ENCODE measurements around the gene LIF. TPM values are rescaled to one million over a fixed set of nuclear protein-coding genes. Genes with fewer than 3 reads are reported as not detected.

LIF gene
- total RNA-seq, 1 donor from 2014 or later, result 3.8 TPM

DNA sequence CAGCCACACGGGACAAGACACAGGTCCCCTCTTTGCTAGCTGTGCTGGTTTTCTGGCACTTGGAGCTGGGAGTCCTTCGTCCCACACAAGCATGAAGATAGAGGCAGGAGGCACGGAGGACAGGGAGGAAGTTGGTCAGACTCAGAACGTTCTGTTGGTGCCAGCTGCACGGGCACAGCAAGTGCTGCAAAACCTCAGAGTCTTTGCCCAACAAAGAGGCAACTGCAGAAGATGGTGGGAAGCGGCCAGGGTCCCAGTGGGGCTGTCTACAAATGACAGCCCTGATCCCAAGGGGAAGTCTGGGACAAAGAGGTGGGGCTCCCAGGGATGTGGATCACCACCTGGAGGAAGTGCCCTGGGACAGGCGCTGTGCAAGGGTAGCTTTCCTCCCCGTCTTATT, 29.5 kb upstream of the LIF start:
- Mint-ChIP-seq H3K27me3 (peaks cover 4% of the 10 kb centered on the region), H3K9me3 (no peaks in the 10 kb centered on the region), H3K36me3 (no peaks in the 10 kb centered on the region), H3K4me3 (no peak overlapping the region), H3K27ac (no peak overlapping the region), H3K4me1 (ENCODE audit: unreplicated experiment) (peaks cover 8% of the 10 kb centered on the region)
- no peak for DNase-seq (ENCODE audit: extremely low spot score, unreplicated experiment)
- TF ChIP-seq, protein P1, sequence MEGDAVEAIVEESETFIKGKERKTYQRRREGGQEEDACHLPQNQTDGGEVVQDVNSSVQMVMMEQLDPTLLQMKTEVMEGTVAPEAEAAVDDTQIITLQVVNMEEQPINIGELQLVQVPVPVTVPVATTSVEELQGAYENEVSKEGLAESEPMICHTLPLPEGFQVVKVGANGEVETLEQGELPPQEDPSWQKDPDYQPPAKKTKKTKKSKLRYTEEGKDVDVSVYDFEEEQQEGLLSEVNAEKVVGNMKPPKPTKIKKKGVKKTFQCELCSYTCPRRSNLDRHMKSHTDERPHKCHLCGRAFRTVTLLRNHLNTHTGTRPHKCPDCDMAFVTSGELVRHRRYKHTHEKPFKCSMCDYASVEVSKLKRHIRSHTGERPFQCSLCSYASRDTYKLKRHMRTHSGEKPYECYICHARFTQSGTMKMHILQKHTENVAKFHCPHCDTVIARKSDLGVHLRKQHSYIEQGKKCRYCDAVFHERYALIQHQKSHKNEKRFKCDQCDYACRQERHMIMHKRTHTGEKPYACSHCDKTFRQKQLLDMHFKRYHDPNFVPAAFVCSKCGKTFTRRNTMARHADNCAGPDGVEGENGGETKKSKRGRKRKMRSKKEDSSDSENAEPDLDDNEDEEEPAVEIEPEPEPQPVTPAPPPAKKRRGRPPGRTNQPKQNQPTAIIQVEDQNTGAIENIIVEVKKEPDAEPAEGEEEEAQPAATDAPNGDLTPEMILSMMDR (conservative IDR thresholded peaks at IDR 0.05), result no peak

DNA sequence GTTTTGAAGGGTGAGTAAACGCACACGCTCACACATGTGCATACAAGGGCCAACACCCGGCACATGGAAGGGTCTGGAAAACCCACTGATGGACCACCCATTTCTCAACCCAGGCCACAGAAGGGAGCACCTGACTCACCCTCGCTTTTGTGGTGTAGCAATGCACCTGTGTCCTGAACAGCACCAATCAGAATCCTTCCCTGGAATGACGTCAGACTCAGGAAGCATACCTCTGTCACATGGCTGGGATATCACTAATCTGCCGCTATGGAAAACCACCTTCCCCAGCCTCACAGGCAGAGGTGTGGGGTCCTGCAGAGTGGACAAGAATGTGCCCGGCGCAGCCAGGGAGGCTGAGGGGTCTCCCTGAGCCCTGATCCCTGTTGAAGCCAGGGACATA, 29.1 kb upstream of the LIF start:
- no peaks in the 10 kb centered on the region for H3K9me3 Mint-ChIP-seq
- no peak overlapping the region for H3K27ac Mint-ChIP-seq
- TF ChIP-seq, protein P1 (conservative IDR thresholded peaks at IDR 0.05), result no peak

DNA sequence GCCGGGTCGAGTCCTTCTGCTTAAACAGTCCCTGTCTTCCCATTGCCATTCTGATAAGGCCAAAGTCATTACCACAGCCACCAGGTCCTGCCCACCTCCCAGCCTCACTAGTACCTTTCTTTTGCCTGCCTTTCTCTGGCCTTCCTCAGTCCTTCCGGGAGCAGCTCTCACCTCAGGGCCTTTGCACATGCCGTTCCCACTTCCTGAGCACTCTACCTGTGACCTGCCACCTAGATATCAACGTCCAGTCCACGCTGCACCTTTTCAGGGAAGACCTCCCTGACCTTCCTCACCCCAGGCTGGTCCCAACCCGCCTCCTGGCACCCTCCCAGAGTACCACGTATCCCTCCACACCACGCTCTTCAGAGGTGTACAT, 27.9 kb upstream of the LIF start:
- TF ChIP-seq, protein P1 (conservative IDR thresholded peaks at IDR 0.05), result no peak
- Mint-ChIP-seq H3K27me3 (peaks cover 4% of the 10 kb centered on the region), H3K4me3 (no peak overlapping the region), H3K36me3 (no peaks in the 10 kb centered on the region), H3K4me1 (ENCODE audit: unreplicated experiment) (peaks cover 8% of the 10 kb centered on the region), H3K9me3 (no peaks in the 10 kb centered on the region), H3K27ac (no peak overlapping the region)
- DNase-seq (ENCODE audit: extremely low spot score, unreplicated experiment), result no peak

More for the DNA sequence above, 29.1 kb upstream of the LIF start:
- no peak for DNase-seq (ENCODE audit: extremely low spot score, unreplicated experiment)
- peaks cover 4% of the 10 kb centered on the region for H3K27me3 Mint-ChIP-seq
- H3K4me3 Mint-ChIP-seq, result no peak overlapping the region
- H3K36me3 Mint-ChIP-seq, result no peaks in the 10 kb centered on the region
- H3K4me1 Mint-ChIP-seq (ENCODE audit: unreplicated experiment), result peaks cover 8% of the 10 kb centered on the region

DNA sequence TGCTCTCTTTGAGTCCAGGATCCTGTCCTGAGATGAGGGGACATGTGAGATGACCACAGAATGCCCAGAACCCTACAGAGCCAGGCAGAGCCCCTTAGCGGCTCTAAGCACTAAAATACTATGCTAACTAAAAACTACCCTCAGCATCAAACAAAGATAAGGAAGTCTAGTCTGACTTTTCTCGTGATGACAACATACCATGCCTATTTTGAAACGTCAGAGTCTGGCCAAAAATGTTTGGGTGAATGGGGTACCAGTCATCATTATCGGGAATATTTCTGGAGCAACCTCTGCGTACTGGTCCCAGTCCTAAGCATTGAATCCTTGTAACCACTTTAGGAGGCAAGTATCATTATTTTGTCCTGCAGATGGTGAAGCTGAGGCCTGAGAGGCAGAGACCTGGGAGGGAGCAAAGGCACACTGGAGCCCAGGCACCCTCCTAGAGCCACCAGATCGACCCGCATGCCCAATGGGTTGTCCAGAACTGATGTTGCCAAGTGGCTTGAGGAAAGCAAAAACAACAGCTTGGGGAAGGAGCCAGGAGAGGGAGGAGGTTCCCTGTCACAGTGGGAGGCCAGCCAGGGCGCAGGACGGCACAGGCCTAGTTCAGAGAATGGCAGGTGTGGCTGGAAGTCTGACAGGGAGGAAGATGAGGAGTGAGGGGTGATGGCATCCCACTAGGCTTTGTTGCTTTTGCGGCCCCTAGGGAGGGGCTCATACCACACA, 27.3 kb upstream of the LIF start:
- Mint-ChIP-seq H3K4me1 (ENCODE audit: unreplicated experiment) (peaks cover 8% of the 10 kb centered on the region), H3K27me3 (peaks cover 4% of the 10 kb centered on the region), H3K4me3 (no peak overlapping the region), H3K9me3 (no peaks in the 10 kb centered on the region), H3K27ac (no peak overlapping the region), H3K36me3 (no peaks in the 10 kb centered on the region)
- DNase-seq (ENCODE audit: extremely low spot score, unreplicated experiment), result no peak
- TF ChIP-seq, protein P1 (conservative IDR thresholded peaks at IDR 0.05), result no peak

DNA sequence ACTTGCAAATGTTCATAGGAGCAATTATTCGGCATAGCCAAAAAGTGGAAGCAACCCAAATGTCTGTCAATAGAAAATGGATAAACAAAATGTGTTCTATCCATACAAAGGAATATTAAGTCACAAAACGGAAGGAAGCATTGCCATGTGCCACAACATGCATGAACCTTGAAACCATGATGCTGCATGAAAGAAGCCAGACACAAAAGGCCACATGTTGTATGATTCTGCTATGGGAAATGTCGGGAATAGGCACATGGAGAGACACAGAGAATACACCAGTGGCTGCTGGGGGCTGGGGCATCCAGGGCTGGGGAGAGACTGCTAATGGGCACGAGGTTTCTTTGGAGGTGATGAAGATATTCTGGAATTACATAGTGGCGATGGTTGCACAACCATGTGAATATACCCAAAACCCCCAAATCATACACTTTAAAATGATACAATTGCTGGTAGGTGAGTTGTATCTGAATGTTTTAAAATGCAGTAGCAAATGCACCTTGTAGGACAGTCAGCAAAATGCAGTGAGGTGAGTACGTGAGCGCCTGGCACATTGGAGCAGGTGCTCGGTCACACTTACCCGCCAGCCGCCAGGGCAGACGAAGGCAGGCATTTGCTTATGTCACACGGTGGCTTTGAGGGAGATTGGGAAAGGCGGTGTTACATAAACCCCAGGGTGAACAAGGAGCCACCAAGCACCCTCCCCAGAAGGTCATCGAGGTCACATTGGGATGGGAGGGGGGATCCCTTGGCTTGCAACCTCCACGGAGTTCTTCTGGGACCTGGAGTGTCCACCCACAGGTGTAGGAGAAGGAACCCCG, 26.4 kb upstream of the LIF start:
- no peaks in the 10 kb centered on the region for H3K9me3 Mint-ChIP-seq
- peaks cover 4% of the 10 kb centered on the region for H3K27me3 Mint-ChIP-seq
- H3K4me3 Mint-ChIP-seq, result no peak overlapping the region
- H3K36me3 Mint-ChIP-seq, result no peaks in the 10 kb centered on the region
- no peak overlapping the region for H3K27ac Mint-ChIP-seq
- H3K4me1 Mint-ChIP-seq (ENCODE audit: unreplicated experiment), result peaks cover 4% of the 10 kb centered on the region
- TF ChIP-seq, protein P1 (conservative IDR thresholded peaks at IDR 0.05), result no peak
- no peak for DNase-seq (ENCODE audit: extremely low spot score, unreplicated experiment)

Data from type B pancreatic cell (in vitro differentiated cells).